IMR-90 (cell line): ENCODE data around the gene PPHLN1. TPM values are rescaled to one million over a fixed set of nuclear protein-coding genes. Genes with fewer than 3 reads are reported as not detected.

ENCODE experiments used
- ATAC-seq: fragments of 200-7000 bp; cut with Tn5 transposase; 2 replicates; pipeline ENCODE4 v1.9.1; 2020; ENCODE audit warnings: low read depth, mild to moderate bottlenecking, moderate library complexity
- BruUV-seq: library from RNA; stranded (reverse); fragments of 400-500 nt; replicated peaks from 2 replicates; lab custom pipeline; 2021; lab: Mats Ljungman, UMichigan
- CTCF ChIA-PET: fragments of 300-600 bp; formaldehyde crosslinking; extraction: SDS; loops from one replicate; lab custom pipeline; 2021; ENCODE audit warnings: antibody characterized with exemption; lab: Yijun Ruan, JAX
- POLR2A ChIA-PET: fragments of 300-600 bp; sonication (Branson Sonifier 250); formaldehyde crosslinking; loops from one replicate; lab custom pipeline; 2022; ENCODE audit warnings: antibody characterized with exemption; ENCODE audit not compliant: unreplicated experiment; lab: Charles Lee
- DNase-seq: peaks from one replicate; pipeline ENCODE4 v3.0.0; 2013
- H2AFZ ChIP-seq: replicated peaks from 2 replicates; pipeline ENCODE3; 2013; ENCODE audit warnings: low read length, mild to moderate bottlenecking; ENCODE audit not compliant: poor library complexity
- H2AK5ac ChIP-seq: 2 replicates; pipeline ENCODE4 v1.6.1; 2013; ENCODE audit warnings: low read depth, low read length, inconsistent platforms
- H2AK9ac ChIP-seq: replicated peaks from 2 replicates; pipeline ENCODE3; 2013; ENCODE audit warnings: mild to moderate bottlenecking, low read depth, low read length, moderate library complexity; ENCODE audit not compliant: poor library complexity
- H2BK120ac ChIP-seq: 2 replicates; pipeline ENCODE4 v1.6.1; 2013; ENCODE audit warnings: low read depth, low read length, inconsistent platforms
- H2BK15ac ChIP-seq: 3 replicates; pipeline ENCODE4 v1.6.1; 2013; ENCODE audit warnings: low read depth, low read length, inconsistent platforms
- H2BK20ac ChIP-seq: 2 replicates; pipeline ENCODE4 v1.6.1; 2013; ENCODE audit warnings: low read depth, mild to moderate bottlenecking, inconsistent platforms, low read length, moderate library complexity
- H2BK5ac ChIP-seq: 2 replicates; pipeline ENCODE4 v1.6.1; 2013; ENCODE audit warnings: mild to moderate bottlenecking, low read depth, low read length, inconsistent platforms; ENCODE audit not compliant: poor library complexity, severe bottlenecking
- H3K14ac ChIP-seq: replicated peaks from 2 replicates; pipeline ENCODE4 v1.6.1; 2013; ENCODE audit warnings: low read depth, low read length, inconsistent platforms
- H3K18ac ChIP-seq: 2 replicates; pipeline ENCODE4 v1.6.1; 2013; ENCODE audit warnings: low read depth, low read length, control low read depth
- H3K23ac ChIP-seq: 2 replicates; pipeline ENCODE4 v1.6.1; 2013; ENCODE audit warnings: low read depth, low read length, inconsistent platforms
- H3K27ac ChIP-seq: 2 replicates; pipeline ENCODE4 v1.5.1; 2013; ENCODE audit warnings: mild to moderate bottlenecking, control low read depth, low read length; ENCODE audit not compliant: insufficient read depth
- H3K27me3 ChIP-seq: 2 replicates; pipeline ENCODE4 v1.6.1; 2013; ENCODE audit warnings: low read length; ENCODE audit not compliant: control insufficient read depth, insufficient read depth
- H3K36me3 ChIP-seq: 2 replicates; pipeline ENCODE4 v1.6.1; 2013; ENCODE audit warnings: low read length, mixed read lengths; ENCODE audit not compliant: control insufficient read depth, insufficient read depth
- H3K4ac ChIP-seq: 2 replicates; pipeline ENCODE4 v1.6.1; 2013; ENCODE audit warnings: low read depth, low read length, inconsistent platforms
- H3K4me1 ChIP-seq: 2 replicates; pipeline ENCODE4 v1.6.1; 2013; ENCODE audit warnings: low read length, mixed read lengths; ENCODE audit not compliant: control insufficient read depth, insufficient read depth
- H3K4me2 ChIP-seq: 2 replicates; pipeline ENCODE4 v1.6.1; 2013; ENCODE audit warnings: low read depth, mild to moderate bottlenecking, control low read depth, low read length, moderate library complexity
- H3K4me3 ChIP-seq: 2 replicates; pipeline ENCODE4 v1.5.1; 2013; ENCODE audit warnings: low read depth, mild to moderate bottlenecking, control low read depth, low read length, moderate library complexity; ENCODE audit not compliant: insufficient read depth
- H3K56ac ChIP-seq: 2 replicates; pipeline ENCODE4 v1.6.1; 2013; ENCODE audit warnings: low read length, inconsistent platforms; ENCODE audit not compliant: insufficient read depth; ENCODE audit errors: extremely low read depth
- H3K79me1 ChIP-seq, 2 experiments: 2 replicates each; pipeline ENCODE4 v1.6.1; 2013; ENCODE audit warnings: low read length in 2 of 2, inconsistent platforms in 1 of 2, low read depth in 1 of 2
- H3K9ac ChIP-seq: 2 replicates; pipeline ENCODE4 v1.6.1; 2013; ENCODE audit warnings: low read depth, low read length, control low read depth
- H3K9me1 ChIP-seq: 2 replicates; pipeline ENCODE4 v1.6.1; 2013; ENCODE audit warnings: low read length, inconsistent platforms; ENCODE audit not compliant: insufficient read depth
- H3K9me3 ChIP-seq: 2 replicates; pipeline ENCODE4 v1.6.1; 2013; ENCODE audit warnings: low read length; ENCODE audit not compliant: control insufficient read depth, insufficient read depth
- H4K20me1 ChIP-seq: 2 replicates; pipeline ENCODE4 v1.6.1; 2013; ENCODE audit warnings: low read length, inconsistent platforms; ENCODE audit not compliant: insufficient read depth
- H4K5ac ChIP-seq: 2 replicates; pipeline ENCODE4 v1.6.1; 2013; ENCODE audit warnings: mild to moderate bottlenecking, low read depth, low read length, control low read depth
- H4K8ac ChIP-seq, 2 experiments: 2 replicates each; pipeline ENCODE4 v1.6.1; 2013; ENCODE audit warnings: low read depth in 2 of 2, low read length in 2 of 2, control low read depth in 1 of 2, inconsistent platforms in 1 of 2
- H4K91ac ChIP-seq: 2 replicates; pipeline ENCODE4 v1.6.1; 2013; ENCODE audit warnings: low read depth, low read length, inconsistent platforms; ENCODE audit not compliant: insufficient read depth
- BHLHE40 ChIP-seq: fragments of 150-350 bp; IDR thresholded peaks from 2 replicates; pipeline ENCODE4 v1.6.1; 2016; ENCODE audit warnings: mild to moderate bottlenecking, low read depth, low read length
- CEBPB ChIP-seq: IDR thresholded peaks from 2 replicates; pipeline ENCODE4 v1.6.1; 2012; ENCODE audit warnings: low read depth, low read length, improper control_type of control experiment
- CHD1 ChIP-seq: IDR thresholded peaks from 2 replicates; pipeline ENCODE4 v1.6.1; 2012; ENCODE audit warnings: low read depth, low read length, improper control_type of control experiment
- CTCF ChIP-seq: conservative IDR thresholded peaks from 2 replicates; pipeline ENCODE4 v1.5.1; 2012; ENCODE audit warnings: mild to moderate bottlenecking, low read depth, low read length, improper control_type of control experiment
- FOS ChIP-seq: fragments of 150-350 bp; IDR thresholded peaks from 2 replicates; pipeline ENCODE4 v1.6.1; 2016; ENCODE audit warnings: low read depth, low read length
- MAFK ChIP-seq: IDR thresholded peaks from 2 replicates; pipeline ENCODE4 v1.6.1; 2012; ENCODE audit warnings: low read depth, low read length, improper control_type of control experiment
- MAZ ChIP-seq: IDR thresholded peaks from 2 replicates; pipeline ENCODE4 v1.6.1; 2012; ENCODE audit warnings: low read depth, mild to moderate bottlenecking, low read length, improper control_type of control experiment, moderate library complexity, borderline replicate concordance
- MXI1 ChIP-seq: IDR thresholded peaks from 2 replicates; pipeline ENCODE4 v1.6.1; 2012; ENCODE audit warnings: low read depth, mild to moderate bottlenecking, low read length, moderate library complexity, borderline replicate concordance
- NFE2L2 ChIP-seq: fragments of 150-350 bp; IDR thresholded peaks from 2 replicates; pipeline ENCODE4 v1.6.1; 2016; ENCODE audit warnings: low read depth, mild to moderate bottlenecking, low read length
- POLR2A ChIP-seq: IDR thresholded peaks from 2 replicates; pipeline ENCODE4 v1.6.1; 2012; ENCODE audit warnings: mild to moderate bottlenecking, low read depth, low read length
- RAD21 ChIP-seq: IDR thresholded peaks from 2 replicates; pipeline ENCODE4 v1.6.1; 2012; ENCODE audit warnings: low read length, improper control_type of control experiment
- RCOR1 ChIP-seq: IDR thresholded peaks from 2 replicates; pipeline ENCODE4 v1.6.1; 2012; ENCODE audit warnings: mild to moderate bottlenecking, low read length, improper control_type of control experiment; ENCODE audit not compliant: insufficient replicate concordance
- RFX5 ChIP-seq: IDR thresholded peaks from 2 replicates; pipeline ENCODE4 v1.8.0; 2012; ENCODE audit warnings: low read depth, mild to moderate bottlenecking, low read length, moderate library complexity
- SMC3 ChIP-seq: fragments of 150-350 bp; IDR thresholded peaks from 2 replicates; pipeline ENCODE4 v1.6.1; 2016; ENCODE audit warnings: low read depth, mild to moderate bottlenecking, antibody characterized with exemption, low read length, moderate library complexity
- dilution Hi-C: fragments of 300-500 bp; cut with HindIII; formaldehyde crosslinking; loops from one replicate; pipeline ENCODE4 v1.14.3; 2018; ENCODE audit warnings: low sequenced_read_pairs; ENCODE audit not compliant: unreplicated experiment
- in situ Hi-C: fragments of 300-500 bp; cut with MboI; formaldehyde crosslinking; loops from 3 replicates; pipeline ENCODE4 v1.14.3; 2019; ENCODE audit warnings: low sequenced_read_pairs, inconsistent platforms, mixed read lengths
- intact Hi-C: fragments of 100-400 bp; cut with micrococcal nuclease; formaldehyde crosslinking; loops from 2 replicates; pipeline ENCODE4 v1.10.0; 2022
- polyA plus RNA-seq, 3 experiments: library from polyadenylated mRNA; depleted of rRNA; stranded (reverse); fragments of >200 nt; gene quantifications; 2 replicates each; pipeline ENCODE4 v1.2.3, GENCODE V29; 2012; ENCODE audit warnings: low replicate concordance in 1 of 3
- total RNA-seq: library from RNA; depleted of rRNA; stranded (reverse); fragments of >200 nt; gene quantifications from 2 replicates; pipeline ENCODE4 v1.2.3, GENCODE V29; 2012
- TF ChIP-seq, protein P1 (sequence below): fragments of 150-350 bp; IDR thresholded peaks from 2 replicates; pipeline ENCODE4 v1.6.1; 2016; ENCODE audit warnings: low read depth, mild to moderate bottlenecking, low read length, moderate library complexity, borderline replicate concordance
- TF ChIP-seq, protein P2 (sequence below): fragments of 150-350 bp; IDR thresholded peaks from 2 replicates; pipeline ENCODE4 v1.6.1; 2017; ENCODE audit warnings: mild to moderate bottlenecking, antibody characterized with exemption, low read length, low read depth

The PPHLN1 gene
- total and polyA plus RNA-seq, 2 of the 4 experiments (the other 2 are of a cell fraction), result 50.7 to 54.3 TPM

DNA sequence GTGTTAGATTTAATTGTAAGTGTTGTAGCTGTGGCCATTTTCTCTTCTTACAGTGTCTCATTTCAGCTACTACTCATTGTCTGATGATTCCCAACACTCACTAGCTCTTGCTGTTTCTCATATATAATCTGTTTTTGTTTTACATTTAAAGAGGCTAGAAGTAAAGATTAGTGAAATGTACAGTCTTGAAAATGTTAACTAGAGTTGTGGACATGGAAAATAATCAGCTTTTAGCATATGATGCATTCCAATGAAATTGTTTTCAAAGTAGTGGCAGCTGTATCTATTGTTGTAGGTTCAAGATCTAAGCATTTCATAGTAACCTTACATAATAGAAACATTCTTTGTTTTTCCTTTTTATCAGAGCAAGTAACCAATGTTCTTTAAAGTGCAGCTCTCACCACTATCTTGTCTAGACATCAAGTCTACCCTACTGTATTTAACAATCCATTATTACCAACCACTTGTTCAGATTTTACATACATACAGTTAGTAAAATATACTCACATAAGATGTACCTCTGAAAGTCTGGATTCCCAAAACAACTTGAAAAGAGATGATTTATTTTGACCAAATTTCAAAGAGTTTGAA is 76.9 kb downstream of the PPHLN1 start:
- Histone ChIP-seq H2BK20ac (no peak overlapping the region), H3K36me3 (peaks cover 11% of the 10 kb centered on the region), H3K9ac (no peak overlapping the region), H2BK5ac (no peak overlapping the region), H2BK15ac (no peak overlapping the region), H3K23ac (no peak overlapping the region), H3K14ac (no peak overlapping the region), H4K91ac (no peak overlapping the region), H3K27me3 (no peaks in the 10 kb centered on the region), H3K9me1 (0 out of 2 replicates have a peak, but pooled peaks cover 3% of the 10 kb centered on the region), H4K8ac (no peak overlapping the region), H2AK9ac (no peak overlapping the region), H3K27ac (no peak overlapping the region), H4K5ac (no peak overlapping the region), H4K20me1 (no peaks in the 10 kb centered on the region), H3K4me3 (no peak overlapping the region), H3K9me3 (no peaks in the 10 kb centered on the region; the same call in 1 of the 2 replicates), H2AK5ac (no peak overlapping the region), H3K79me1 (peaks cover 3 to 5% of the 10 kb centered on the region in 2 experiments; a peak in 3 of 4 replicates), H2AFZ (no peak overlapping the region), H3K4ac (no peak overlapping the region), H3K18ac (no peak overlapping the region), H3K4me1 (no peaks in the 10 kb centered on the region), H2BK120ac (no peak overlapping the region), H3K4me2 (no peak overlapping the region), H3K56ac (no peak overlapping the region)
- BruUV-seq, result no TSS peak
- intact Hi-C loops, result no loop called here
- DNase-seq (no peak), ATAC-seq (no peak)
- ChIA-PET POLR2A (no interaction called here), CTCF (interaction anchor here (0.6 to 2.9 kb wide), 3 partner anchors 31 to 1126 kb away, joined by 3 to 8 read pairs (median 3); no protein-coding TSS in a partner anchor)
- TF ChIP-seq POLR2A, result no peak
- TF ChIP-seq CTCF, result no peak
- TF ChIP-seq, protein P1, sequence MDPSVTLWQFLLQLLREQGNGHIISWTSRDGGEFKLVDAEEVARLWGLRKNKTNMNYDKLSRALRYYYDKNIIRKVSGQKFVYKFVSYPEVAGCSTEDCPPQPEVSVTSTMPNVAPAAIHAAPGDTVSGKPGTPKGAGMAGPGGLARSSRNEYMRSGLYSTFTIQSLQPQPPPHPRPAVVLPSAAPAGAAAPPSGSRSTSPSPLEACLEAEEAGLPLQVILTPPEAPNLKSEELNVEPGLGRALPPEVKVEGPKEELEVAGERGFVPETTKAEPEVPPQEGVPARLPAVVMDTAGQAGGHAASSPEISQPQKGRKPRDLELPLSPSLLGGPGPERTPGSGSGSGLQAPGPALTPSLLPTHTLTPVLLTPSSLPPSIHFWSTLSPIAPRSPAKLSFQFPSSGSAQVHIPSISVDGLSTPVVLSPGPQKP, result no peak
- TF ChIP-seq MXI1, result no peak
- TF ChIP-seq MAZ, result no peak
- no peak for TF ChIP-seq MAFK
- no peak for TF ChIP-seq NFE2L2
- no peak for TF ChIP-seq RCOR1
- TF ChIP-seq SMC3, result no peak
- TF ChIP-seq, protein P2, sequence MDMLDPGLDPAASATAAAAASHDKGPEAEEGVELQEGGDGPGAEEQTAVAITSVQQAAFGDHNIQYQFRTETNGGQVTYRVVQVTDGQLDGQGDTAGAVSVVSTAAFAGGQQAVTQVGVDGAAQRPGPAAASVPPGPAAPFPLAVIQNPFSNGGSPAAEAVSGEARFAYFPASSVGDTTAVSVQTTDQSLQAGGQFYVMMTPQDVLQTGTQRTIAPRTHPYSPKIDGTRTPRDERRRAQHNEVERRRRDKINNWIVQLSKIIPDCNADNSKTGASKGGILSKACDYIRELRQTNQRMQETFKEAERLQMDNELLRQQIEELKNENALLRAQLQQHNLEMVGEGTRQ, result no peak
- no peak for TF ChIP-seq BHLHE40
- TF ChIP-seq CHD1, result no peak
- TF ChIP-seq RFX5, result no peak
- no peak for TF ChIP-seq RAD21
- no peak for TF ChIP-seq FOS
- no peak for TF ChIP-seq CEBPB
- dilution Hi-C loops, result no loop called here
- in situ Hi-C loops, result no loop called here
